HG02571 (cell line): ENCODE measurements around the gene ADAM11.
"Not testable (repeated sequence)": the region's sequence is repeated elsewhere in the genome, so short reads cannot be mapped to it uniquely, and the experiment has no call there.

Experiments used
- ATAC-seq: cut with Tn5 transposase; IDR thresholded peaks from one replicate; pipeline ENCODE4 v1.9.1; 2021; ENCODE audit warnings: mild to moderate bottlenecking, moderate library complexity; ENCODE audit not compliant: unreplicated experiment

ADAM11 gene, protein sequence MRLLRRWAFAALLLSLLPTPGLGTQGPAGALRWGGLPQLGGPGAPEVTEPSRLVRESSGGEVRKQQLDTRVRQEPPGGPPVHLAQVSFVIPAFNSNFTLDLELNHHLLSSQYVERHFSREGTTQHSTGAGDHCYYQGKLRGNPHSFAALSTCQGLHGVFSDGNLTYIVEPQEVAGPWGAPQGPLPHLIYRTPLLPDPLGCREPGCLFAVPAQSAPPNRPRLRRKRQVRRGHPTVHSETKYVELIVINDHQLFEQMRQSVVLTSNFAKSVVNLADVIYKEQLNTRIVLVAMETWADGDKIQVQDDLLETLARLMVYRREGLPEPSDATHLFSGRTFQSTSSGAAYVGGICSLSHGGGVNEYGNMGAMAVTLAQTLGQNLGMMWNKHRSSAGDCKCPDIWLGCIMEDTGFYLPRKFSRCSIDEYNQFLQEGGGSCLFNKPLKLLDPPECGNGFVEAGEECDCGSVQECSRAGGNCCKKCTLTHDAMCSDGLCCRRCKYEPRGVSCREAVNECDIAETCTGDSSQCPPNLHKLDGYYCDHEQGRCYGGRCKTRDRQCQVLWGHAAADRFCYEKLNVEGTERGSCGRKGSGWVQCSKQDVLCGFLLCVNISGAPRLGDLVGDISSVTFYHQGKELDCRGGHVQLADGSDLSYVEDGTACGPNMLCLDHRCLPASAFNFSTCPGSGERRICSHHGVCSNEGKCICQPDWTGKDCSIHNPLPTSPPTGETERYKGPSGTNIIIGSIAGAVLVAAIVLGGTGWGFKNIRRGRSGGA

DNA sequence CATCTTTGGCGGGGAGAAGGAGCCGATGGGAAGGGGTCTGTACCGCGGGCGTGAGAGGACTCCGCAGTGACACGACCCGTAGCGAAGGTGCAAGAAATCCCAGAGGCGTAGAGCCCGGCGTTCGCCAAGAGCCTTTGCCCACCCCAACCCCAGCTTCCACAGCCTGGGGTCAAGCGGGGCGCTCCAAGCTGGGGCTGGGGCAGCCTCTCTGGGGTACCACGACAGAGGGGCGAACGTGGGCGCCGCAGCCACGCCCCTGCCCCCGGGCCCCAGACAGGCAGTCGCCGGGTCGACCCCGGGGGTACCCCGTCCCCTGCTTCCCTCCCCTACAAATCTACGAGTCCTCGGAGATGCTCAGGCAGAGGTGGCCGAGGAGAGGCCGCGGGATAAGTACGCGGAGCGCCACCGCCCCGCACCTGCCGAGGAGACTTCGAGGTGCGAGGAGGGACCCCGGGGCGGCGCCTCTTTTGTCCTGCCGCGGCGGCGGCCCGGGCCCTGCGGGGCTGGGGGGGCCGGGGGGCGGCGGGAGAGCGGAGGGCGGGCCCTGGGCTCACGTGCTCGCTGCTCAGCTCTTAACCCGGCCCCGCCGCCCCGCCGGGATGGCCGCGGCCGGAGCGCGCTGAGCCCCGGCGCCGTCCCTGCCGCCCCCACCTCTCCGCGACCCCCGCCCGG, at the start of gene ADAM11:
TSS of gene ADAM11 (plus strand) at position 575 of the 672 bp plus-strand sequence. CDS start 212 bp downstream, outside the sequence.
- no peak for ATAC-seq

DNA sequence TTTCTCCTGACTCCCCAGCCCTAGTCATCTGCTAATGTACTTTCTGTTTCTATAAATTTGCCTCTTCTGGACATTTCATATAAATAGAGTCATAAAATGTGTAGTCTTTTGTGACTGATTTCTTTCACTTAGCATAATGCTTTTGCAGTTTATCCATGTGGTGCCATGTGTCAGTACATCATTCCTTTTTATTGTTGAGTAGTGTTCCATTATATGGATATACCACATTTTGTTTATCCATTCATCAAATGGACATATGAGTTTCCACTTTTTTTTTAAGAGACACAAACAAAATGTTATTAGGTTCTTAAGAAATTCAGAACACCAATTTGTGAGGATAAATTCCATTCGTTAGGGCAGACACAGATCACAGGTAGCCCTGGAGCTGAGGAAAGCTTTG, 39.3 kb upstream of the ADAM11 start:
- no peak for ATAC-seq

DNA sequence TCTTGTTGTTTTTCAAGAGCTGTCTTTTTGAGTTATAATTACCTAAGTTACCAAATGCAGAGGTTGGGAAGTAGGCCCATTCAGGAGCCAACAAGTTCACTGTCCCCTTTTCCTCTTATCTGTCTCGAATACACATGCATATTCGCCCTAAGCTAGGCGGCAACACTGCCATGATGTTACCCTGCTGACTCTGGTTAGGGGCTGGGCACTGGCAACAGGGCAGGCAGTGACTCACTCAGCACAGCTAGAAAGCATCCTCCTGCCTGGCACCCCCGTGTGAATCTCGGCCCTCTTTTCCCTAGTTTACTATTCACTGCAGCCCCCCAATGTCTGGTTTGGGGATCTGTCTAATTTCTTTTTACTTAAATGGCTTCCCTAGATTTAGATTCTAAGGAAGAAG, 36.5 kb upstream of the ADAM11 start:
- ATAC-seq, result no peak

DNA sequence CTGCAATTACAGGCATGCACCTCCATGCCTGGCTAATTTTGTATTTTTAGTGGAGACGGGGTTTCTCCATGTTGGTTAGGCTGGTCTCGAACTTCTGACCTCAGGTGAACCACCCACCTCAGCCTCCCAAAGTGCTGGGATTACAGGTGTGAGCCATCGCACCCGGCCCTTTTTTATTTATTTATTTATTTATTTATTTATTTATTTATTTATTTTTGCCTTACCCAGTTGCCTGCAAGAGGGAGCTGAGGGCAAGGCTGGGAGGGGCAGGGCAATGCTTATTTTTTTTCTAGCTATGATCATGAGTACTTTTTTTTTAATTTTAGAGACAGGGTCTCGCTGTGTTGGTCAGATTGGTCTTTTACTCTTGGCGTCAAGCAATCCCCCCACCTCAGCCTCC, 32.7 kb upstream of the ADAM11 start:
- ATAC-seq, result not testable (repeated sequence)

DNA sequence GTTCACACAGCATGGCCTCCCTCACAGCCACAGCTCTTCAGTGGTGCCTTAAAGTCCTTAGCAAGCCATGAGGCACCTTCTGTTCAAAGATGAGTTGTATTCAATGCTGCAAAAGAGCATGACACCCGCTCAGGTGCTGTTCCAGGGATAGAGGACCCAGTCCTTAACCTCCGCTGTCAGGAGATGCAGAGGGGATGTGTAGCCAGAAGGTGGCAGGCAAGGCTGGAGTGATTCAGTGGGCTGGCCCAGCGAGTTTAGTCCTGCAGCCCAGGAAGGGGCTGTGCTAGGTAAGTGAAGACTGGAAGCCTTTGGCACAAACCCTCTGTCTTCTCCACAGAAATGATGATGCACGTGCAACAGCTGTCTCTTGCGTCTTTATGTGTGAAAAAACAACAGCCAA, 25.0 kb upstream of the ADAM11 start:
- no peak for ATAC-seq

DNA sequence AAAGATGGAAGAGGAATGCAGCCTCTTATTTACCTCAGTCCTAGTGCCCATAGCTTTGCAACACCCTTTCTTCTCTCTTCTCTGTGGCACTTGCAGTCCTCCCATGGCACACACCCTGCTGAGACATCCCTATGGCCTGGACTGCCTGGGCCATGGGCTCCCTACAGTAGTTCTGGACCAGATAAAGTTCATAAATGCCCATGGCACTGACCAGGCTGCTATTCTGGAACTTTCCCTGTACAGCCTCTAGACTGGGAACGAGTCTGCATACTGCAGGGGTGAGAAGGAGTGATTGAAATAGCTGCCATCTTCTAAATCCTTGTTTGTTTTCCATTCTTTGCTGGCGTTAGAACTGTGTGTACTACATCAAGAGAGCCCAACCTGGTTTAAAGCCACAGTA, 24.5 kb upstream of the ADAM11 start:
- ATAC-seq, result no peak

DNA sequence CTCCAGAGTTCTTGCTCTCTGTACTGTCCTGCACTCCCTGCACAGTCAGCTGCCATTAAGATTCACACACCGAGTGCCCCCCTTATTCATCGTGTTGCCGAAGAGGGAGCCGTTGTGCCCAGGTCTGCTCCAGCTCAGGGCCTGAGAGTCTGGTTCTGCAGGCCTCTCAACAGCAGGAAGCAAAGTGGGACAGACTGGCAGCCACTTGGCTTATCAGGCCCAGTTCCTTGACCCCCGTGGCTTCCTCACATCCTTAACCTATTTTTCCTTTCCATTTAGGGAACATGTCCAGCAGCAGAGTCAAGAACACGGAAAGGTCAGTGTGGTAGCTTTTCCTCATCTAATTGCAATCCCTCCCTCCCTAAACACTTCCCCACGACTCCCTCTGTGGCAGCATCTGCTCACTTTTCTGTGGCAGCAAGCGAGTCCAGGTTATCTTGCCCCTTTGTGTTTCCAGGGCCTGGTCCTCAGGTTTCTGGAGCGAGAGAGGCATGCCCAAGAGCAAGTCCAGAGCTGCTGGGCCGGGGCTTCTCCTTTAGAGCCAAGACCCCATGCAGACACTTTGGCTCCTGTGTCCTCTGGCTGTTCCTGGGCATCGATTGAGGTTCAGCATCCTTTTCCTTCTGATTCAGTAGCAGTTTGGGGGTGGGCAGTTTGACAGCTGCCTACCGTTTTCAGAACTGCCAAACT, 22.1 kb upstream of the ADAM11 start:
- ATAC-seq, result no peak

DNA sequence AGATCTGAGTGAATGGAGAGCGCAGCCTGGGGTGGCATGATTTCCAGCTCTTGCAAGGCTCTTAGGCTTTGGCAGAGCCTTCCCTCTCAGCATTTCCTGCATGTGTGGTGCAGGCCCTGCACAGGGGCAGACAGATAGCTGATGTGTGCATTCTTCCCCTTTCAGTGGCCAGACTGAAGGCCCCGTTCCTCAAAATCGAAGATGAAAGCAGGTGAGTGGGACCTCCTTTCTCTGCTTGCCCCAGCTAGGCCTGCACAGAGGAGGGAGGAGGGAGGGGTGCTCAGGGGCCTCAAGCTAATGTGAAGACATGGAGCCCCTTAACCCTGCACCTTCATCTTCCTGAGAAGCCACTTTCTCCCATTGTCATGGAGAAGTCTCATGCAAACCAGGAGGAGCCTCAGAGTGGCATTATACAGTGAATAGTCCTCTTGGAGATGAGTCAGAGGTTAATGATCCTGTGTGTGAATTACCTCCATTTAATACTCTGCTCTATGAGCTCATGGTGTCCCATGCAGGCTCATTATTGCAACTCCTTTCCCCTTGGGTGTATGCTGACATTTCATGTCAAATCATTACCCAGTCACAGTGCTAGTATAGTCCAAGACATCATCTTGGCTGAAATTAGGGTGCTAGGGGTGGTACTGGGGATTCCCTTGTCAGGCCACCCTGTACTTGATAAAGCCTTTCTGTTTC, 20.4 kb upstream of the ADAM11 start:
- no peak for ATAC-seq

DNA sequence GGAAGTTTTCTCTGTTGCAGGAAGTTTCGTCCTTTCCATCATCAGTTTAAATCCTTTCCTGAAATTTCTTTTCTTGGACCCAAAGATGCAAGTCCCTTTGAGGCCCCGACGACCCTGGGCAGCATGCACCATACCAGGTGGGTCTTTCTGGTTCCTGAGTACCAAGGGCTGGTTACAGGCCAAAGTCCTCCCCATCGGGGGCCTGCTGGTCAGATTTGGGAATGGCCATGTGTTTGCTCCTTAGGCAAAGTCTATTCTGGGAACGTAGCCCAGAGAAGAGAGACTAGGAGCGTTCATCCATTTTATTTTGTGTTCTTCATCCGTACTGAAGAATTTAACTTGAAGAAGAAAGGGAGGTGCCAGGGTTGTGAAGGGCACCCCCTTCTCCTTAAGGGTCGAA, 17.5 kb upstream of the ADAM11 start:
- no peak for ATAC-seq

DNA sequence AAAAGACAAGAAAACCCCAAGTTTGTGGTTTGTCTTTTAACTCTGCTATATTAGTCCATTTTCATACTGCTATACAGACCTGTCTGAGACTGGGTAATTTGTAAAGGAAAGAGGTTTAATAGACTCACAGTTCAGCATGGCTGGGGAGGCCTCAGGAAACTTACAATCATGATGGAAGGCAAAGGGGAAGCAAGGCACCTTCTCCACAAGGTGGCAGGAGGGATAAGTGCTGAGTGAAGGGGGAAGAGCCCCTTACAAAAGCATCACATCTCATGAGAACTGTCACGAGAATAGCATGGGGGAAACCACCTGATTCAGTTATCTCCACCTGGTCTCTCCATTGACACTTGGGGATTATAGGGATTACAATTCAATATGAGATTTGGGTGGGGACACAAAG, 13.5 kb upstream of the ADAM11 start:
- ATAC-seq, result no peak

DNA sequence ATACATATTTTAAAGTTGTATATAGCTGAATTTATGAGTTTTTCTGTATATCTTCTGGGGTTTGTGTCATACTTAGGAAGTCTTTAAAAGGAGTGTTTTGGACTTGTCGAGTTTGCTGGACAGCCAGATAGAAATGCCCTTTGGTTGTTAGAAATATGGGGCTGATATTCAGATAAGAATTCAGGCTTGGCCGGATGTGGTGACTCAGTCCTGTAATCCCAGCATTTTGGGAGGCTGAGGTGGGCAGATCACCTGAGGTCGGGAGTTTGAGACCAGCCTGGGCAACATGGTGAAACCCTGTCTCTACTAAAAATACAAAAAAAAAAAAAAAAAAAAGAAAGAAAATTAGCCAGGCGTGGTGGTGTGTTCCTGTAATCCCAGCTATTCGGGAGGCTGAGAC, 13.1 kb upstream of the ADAM11 start:
- ATAC-seq, result not testable (repeated sequence)

DNA sequence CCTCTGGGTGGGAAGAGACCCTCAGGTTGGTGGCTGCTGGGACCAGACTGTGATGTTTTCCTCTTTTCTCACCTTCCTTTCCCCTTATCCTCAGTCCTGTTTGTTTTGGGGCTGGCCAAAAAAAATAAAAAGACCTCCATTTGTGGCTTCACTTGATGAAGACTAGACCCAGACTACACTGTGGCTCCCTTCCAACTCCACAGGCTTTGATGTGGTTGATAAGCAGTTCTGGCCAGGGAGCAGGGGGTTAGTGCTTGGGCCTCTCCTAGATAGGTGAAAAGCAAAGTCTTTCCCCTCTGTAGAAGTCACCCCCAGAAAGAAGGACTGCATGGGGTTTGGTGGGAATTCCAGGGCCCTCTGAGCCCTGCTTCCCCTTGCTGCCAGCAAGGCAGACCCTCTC, 11.2 kb upstream of the ADAM11 start:
- no peak for ATAC-seq

DNA sequence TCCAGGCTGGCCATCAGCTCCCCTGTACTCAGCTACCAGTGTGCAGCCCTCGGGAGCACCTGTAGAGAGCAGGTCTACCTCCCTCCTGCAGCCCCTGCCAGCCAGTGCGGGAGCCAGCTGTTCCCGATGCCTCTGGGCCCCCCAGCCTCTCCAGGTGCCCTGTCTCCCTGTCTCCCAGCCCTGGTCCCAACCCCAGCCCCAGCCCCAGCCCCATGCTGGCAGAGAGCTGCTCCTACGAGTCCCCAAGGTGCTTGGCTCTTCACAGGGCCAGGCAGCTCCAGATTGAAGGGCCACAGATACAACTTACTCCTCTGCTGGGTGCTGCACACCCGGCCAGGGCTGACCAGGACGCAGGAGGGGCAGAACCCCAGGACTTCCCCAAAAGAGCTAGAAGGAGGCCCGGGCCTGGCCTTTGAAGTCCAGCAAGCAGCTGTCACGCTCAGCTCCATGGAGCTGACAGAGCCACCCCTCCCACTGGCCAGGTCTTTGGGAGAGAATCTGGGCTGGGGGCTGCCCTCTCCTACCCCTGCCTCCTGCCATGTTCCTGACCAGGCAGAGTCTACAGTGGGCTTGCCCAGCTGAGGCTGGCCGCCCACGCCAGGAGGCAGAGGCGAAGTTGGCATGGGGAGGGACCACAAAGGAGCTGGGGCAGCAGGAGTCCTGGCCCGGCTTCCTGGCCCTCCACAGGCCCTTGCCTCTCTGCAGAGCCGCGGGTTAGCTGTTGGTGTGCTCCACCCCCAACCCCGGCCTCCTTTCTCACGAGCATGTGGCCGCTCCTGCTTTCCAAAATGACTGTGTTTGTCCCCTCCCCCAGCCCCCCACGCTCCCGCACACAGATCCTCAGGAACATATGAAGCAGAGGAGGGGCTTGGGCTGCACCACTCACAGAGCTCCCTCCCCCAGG, 9.5 kb upstream of the ADAM11 start:
- no peak for ATAC-seq

DNA sequence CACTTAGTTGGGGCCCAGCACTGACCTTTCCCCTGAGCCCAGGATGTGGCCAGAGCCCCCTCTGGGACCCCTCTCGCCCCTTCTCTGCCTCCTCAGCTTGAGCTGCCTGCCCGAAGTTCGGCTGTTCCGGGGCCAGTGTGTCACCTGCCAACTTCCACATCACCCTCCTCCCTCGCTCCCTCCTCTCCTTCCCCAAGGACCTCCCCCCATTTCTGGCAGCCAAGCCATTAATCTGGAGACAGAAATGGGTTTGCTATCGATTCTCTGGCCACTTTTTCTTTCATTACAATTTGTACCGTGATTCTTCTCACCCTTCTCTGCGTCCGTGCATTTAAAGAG, 8.8 kb upstream of the ADAM11 start:
- ATAC-seq, result no peak

DNA sequence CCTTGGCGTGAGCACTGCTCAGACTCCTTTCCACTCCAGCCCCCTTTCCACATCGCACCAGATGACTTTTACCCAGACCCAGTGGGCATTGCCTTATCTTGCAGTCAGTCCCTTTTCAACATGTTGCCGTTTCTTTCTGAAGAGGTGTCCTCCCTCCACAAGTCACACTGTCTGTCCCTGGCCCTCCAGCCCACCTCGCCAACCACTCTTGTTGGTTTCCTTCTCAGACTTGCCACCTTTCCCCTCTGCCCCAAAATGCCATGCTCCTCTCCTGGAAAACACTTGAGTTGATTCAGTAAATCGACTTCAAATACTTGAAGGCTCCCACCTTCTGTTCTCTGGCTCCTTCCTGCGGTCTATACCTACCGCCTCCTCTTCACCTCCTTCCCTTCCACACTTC, 7.5 kb upstream of the ADAM11 start:
- no peak for ATAC-seq

DNA sequence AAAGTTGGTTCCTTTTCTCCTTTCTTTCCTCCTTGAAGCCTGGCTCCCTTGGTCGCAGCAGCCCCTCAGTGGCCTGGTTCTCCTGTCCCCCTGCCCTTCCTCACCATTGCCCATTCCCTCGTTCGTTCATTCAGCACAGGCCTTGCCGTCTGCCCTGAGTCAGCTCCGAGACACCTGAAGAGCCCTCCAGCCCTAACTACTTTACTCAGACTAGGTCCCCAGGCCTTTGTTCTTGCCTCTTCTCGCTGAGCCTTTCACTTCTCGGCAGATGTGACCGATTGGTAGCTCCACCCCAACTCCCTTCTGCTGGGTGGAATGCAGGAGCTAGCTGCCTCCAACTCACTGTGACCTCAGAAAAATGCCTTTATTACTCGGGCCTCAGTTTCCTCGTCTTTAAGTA, 7.0 kb upstream of the ADAM11 start:
- ATAC-seq, result no peak

DNA sequence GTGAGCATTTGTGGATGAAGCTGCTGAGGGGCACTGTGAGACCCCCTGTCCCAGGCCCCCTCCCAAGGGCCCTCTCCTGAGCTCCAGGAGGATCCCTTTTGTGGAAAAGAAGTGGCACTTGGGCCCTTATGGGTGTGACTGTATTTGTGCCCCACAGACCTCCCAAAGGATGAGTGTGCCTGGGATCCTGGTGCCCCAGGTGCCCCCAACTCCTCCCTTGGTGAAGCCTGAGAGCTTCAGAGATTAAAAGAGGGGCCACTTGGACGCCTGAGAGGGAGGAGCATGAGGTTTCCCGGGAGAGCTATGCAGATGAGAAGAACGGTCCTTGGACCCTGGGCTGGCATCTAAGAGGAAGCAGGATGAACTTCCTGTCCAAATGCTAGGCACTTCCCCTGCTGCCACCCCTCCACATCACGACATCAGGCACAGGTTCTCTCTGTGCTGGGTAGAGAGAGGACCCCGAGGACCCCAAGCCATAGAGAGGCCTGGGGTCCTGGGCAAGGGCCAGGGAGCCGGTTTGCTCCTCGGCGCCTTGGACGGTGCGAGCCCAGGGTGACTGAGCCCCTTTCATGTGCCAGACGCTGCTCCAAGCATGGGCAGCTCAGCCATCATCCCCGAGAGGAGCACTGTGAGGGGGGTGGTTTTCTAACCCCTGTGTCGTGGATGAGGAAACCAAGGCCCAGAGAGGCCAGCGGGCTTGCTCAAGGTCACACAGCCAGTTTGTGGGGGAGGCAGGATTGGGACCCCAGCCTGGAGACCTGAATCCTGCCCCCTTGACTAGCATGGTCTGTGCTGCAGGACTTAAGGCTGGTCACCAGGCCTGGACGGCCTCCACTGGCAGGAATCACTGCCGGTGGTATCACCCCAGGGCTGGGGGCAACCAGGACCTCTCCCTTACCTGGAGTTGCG, 5.6 kb upstream of the ADAM11 start:
- ATAC-seq, result no peak

DNA sequence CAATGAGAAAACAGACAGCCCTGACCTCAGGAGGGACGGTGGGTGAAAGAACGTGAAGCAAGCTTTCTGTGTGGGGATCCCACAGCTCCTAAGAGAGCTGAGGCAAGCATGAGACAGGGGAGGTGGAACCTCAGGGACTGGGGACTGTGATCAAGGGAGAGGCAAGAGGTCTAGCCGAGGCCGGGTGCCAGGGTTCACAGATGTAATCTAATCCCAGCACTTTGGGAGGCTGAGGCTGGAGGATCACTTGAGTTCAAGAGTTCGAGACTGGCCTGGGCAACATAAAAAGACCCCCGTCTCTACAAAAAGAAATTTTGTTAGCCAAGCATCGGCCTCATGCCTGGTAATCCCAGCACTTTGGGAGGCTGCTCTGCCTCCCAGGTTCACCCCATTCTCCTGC, 4.5 kb upstream of the ADAM11 start:
- no peak for ATAC-seq

DNA sequence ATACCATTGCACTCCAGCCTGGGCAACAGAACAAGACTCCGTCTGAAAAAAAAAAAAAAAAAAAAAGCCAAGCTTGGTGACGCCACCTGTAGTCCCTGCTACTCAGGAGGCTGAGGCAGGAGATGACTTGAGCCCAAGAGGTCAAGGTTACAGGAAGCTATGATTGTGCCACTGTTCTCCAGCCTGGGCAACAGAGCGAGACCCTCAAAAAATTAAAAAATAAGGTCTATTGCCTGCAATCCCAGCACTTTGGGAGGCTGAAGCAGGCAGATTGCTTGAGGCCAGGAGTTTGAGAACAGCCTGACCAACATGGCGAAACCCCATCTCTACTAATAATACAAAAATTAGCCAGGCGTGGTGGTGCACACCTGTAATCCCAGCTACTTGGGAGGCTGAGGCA, 3.6 kb upstream of the ADAM11 start:
- not testable (repeated sequence) for ATAC-seq
